HepG2 (cell line): Measurements from ENCODE around the gene VPS18.

Experiments used
- CEBPB ChIP-seq: IDR thresholded peaks from 2 replicates; pipeline ENCODE4 v1.6.1; 2011; ENCODE audit warnings: low read depth, low read length, improper control_type of control experiment, borderline replicate concordance
- CTCF ChIP-seq: sonication (generic); formaldehyde crosslinking; IDR thresholded peaks from 2 replicates; pipeline ENCODE4 v1.5.0; 2020; ENCODE audit warnings: mild to moderate bottlenecking, missing genetic modification reagents, moderate library complexity
- EED ChIP-seq: sonication (generic); formaldehyde crosslinking; IDR thresholded peaks from 2 replicates; pipeline ENCODE4 v1.5.0; 2020; ENCODE audit warnings: mild to moderate bottlenecking, missing genetic modification reagents
- EZH2 ChIP-seq: conservative IDR thresholded peaks from 2 replicates; pipeline ENCODE4 v1.6.1; 2012; ENCODE audit warnings: mild to moderate bottlenecking, low read depth, low read length, moderate library complexity
- SNAPC5 ChIP-seq: sonication (generic); formaldehyde crosslinking; IDR thresholded peaks from 2 replicates; pipeline ENCODE4 v1.8.1; 2023; ENCODE audit warnings: mild to moderate bottlenecking, missing genetic modification reagents, borderline replicate concordance
- U2AF1 ChIP-seq: fragments of 200-400 bp; formaldehyde crosslinking; optimal IDR thresholded peaks from 2 replicates; pipeline ENCODE3; 2017; ENCODE audit warnings: mild to moderate bottlenecking, low read depth, low read length
- ZNF484 ChIP-seq: sonication (generic); formaldehyde crosslinking; IDR thresholded peaks from 2 replicates; pipeline ENCODE4 v1.5.1; 2020; ENCODE audit warnings: mild to moderate bottlenecking, low read depth, missing genetic modification reagents, borderline replicate concordance
- ZNF562 ChIP-seq: sonication (generic); formaldehyde crosslinking; IDR thresholded peaks from 2 replicates; pipeline ENCODE4 v1.8.0; 2022; ENCODE audit warnings: missing genetic modification reagents, borderline replicate concordance
- ZNF644 ChIP-seq: IDR thresholded peaks from 2 replicates; pipeline ENCODE4 v1.6.1; 2016; ENCODE audit warnings: low read depth
- ZNF768 ChIP-seq: sonication (generic); formaldehyde crosslinking; IDR thresholded peaks from 2 replicates; pipeline ENCODE4 v1.4.0; 2020; ENCODE audit warnings: missing genetic modification reagents
- ZNF776 ChIP-seq: sonication (generic); formaldehyde crosslinking; IDR thresholded peaks from 2 replicates; pipeline ENCODE4 v1.4.0; 2020; ENCODE audit warnings: mild to moderate bottlenecking, missing genetic modification reagents

GRCh38 chr15:40921949-40922607, 27.8 kb downstream of the VPS18 start:
- TF ChIP-seq ZNF776 (CRISPR knock-in tag) (no peak), SNAPC5 (CRISPR knock-in tag) (no peak), CTCF (no peak), EZH2 (no peak), ZNF644 (no peak), EED (no peak), ZNF768 (CRISPR knock-in tag) (no peak), U2AF1 (no peak), CEBPB (no peak), ZNF484 (no peak), ZNF562 (no peak)
